HG02981 (cell line): ENCODE data around the gene CYTL1.
"Not testable (repeated sequence)": the region's sequence is repeated elsewhere in the genome, so short reads cannot be mapped to it uniquely, and the experiment has no call there.

Experiments
- ATAC-seq: cut with Tn5 transposase; IDR thresholded peaks from one replicate; pipeline ENCODE4 v1.9.1; 2021; ENCODE audit warnings: mild to moderate bottlenecking, moderate library complexity; ENCODE audit not compliant: unreplicated experiment

Gene CYTL1, protein sequence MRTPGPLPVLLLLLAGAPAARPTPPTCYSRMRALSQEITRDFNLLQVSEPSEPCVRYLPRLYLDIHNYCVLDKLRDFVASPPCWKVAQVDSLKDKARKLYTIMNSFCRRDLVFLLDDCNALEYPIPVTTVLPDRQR

DNA sequence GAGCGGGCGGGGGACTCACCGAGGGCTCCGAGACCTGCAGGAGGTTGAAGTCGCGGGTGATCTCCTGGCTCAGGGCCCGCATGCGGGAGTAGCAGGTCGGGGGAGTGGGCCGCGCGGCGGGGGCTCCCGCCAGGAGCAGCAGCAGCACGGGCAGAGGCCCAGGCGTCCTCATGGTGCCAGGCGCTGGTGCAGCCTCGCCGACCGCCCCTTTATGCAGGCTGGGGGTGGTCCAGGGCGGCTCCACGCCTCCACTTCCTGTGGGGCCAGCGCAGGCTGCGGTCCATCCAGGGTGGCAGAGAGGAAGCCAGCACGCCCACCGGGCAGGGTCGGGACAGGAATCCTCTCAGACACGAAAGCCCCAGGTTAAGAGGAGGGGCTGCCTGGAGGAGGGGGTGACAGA is at the start of gene CYTL1:
Gene CYTL1, minus strand, starts transcription at position 185 of the 400 bp plus-strand sequence. Its CDS starts 13 bp downstream, at position 172.
- no peak for ATAC-seq

DNA sequence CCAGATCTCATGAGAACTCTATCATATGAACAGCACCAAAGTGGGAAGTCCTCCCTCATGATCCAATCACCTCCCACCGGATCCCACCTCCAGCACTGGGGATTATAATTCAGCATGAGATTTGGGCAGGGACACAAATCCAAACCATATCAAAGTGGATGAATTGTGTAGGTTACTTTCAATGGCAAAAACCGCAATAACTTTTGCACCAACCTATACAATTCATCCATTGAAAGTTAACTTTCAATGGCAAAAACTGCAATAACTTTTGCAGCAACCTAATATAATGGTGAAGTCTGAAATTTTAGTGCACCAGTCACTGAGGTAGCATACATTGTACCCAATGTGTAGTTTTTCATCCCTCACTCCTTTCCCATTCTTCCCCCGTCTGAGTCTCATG is 48.6 kb upstream of the CYTL1 start:
- no peak for ATAC-seq

DNA sequence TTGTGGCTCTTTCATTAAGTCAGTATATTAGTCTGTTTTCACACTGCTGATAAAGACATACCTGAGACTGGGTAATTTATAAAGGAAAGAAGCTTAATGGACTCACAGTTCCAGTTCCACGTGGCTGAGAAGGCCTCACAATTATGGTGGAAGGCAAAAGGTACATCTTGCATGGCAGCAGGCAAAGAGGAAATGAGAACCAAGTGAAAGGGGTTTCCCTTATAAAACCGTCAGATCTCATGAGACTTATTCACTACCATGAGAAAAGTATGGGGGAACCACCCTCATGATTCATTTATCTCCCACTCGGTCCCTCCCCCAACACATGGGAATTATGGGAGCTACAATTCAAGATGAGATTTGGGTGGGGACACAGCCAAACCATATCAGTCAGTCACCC is 47.7 kb upstream of the CYTL1 start:
- ATAC-seq: not testable (repeated sequence)

DNA sequence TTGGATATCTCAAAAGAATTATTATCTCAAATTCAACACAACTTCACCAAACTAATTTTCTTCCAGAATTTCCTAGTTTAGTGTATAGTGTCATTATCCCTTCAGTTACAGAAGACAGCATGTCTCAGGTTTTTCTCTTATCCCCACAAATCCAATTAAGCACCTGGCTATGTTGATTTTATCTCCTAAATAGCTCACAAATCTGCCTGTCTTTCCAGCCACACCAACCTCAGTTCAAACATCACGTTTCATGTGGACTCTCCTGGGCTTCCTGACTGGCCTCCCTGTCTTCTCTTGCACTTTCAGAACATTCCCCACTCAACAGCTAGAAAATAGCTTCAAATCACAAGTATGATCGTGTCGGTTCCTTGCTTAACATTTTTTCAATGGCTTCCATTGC is 46.8 kb upstream of the CYTL1 start:
- ATAC-seq: no peak

DNA sequence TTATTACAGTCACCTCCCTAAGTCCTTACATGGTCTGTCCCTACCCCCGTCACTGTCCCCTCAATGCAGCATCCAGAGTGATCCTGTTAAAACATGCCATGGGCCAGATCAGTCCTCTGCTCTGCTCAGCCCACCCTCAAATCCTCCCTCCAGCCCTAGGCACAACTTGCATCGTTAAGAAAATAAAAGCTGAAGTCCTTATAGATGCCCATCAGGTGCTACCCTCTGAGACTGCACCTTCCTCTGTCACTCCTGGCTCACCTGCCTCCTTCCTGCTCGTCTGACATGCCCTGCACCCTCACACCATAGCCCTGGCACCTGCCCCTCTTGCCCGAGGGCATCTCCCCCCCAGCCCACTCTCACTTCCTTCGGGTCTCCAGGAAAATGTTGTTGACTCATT is 36.2 kb upstream of the CYTL1 start:
- no peak for ATAC-seq

DNA sequence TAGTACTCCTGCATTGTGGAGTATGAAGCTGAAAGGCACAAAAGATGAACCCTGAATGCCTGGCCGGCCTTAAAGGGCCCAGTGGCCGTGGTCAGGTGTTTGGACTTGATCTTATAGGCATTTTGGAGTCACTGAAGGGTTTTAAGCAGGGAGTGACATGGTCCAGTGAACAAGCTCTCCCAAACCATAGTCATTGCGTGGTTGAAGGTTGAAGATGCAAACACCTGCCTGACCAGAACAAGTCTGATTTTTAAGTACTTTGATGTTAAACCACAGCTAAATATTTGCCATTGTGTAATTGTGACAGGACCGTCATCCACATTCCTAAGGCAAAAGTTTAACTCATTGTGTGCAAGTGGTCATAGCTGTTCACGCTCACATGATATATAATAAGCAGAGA is 35.3 kb upstream of the CYTL1 start:
- no peak for ATAC-seq

DNA sequence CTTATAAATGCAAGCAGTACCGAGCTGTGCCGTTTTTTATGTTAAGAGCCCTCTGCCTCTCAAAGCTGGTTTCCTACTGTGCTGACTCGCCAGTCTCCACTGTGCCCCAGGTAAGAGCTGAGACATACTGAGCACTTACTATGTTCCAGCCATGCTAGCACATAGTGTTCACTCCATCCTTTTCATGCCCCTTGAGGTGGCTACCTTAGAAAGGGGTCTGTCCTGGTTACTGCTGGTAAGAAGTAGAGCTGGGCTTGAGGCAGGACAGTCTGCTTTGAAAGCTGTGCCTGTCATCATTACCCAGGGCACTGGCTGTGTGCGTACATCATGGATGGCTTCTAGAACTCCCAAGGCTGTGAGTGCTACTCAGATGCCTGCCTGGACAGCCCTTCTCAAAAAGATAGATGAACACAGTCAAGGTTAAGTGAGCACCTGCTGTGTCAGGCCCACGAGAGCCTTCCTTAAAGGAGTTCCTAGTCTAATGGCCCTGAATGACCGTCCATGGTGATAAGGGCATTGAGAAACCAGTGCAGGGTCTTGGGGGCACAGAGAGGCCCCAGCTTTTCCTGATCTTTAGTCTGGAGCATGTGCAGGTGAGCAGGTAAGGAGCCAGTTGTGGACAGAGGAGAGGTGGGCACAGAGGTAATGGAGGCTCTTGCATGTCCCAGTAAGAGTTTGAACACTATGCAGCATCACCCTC is 33.6 kb upstream of the CYTL1 start:
- ATAC-seq: no peak

DNA sequence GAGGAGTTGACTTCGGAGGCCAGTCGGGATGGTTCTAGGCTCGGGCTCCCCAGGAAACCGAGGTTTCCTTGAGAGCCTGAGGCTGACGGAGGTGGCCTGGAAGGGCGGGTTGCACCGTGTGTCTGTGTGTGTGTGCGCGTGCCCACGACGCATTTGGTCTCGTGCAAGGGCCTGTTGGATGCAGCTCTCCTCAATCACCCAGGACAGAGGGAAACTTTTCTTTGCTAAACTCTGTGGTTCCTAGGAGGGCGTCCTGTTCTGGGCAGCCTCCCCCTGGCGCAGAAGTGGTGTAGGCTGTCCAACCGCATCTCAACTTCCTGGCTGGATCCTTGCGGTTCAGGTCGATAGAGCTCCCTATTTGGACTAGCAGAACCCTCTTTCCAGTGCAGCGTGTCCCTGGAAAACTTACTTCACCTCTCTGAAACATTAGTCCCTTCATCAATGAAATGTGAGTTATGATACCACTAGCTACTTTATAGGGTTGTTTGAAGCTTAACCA is 33.0 kb upstream of the CYTL1 start:
- ATAC-seq: no peak

DNA sequence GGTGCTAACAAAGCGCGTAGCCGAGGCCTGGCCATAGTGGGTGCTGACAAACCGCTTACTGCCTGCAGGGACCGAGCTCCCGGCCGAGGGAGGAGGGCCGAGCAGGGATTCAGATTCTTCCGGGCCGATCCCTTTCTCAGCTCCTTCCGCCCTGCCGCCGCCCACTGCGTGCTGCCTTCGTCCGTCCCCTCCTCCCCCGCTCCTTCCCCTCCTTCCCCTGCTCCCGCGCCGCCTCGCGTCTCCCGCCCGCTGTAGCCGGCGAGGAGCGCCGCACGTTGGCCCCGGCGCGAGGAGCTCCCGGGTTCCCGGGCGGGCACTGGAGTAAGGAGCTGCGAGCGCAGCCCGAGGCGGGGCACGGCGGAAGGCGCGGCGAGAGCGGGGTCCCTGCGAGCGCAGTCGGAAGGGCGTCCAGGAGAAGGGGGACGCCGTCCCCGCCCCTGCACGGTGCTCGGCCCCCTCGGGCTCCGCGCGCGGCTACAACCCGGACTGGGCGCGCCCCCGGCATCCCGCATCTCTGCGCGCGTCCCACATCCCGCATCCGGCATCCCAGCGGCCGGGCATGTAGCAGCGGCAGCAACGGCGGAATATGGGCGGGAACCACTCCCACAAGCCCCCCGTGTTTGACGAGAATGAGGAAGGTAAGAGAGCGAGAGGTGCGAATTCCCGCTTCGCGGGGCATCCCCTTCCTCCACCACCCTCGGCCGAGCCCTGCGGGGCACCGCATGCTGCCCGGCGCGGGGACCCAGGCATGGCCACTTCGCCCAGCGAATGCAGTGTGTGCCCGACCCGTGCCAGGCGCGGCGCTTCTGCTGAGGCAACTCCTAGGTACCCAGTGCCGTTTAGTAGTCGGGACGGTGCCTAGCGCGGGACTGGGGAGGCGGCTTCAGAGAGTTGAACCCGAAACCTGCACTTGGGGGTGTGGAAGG is 32.3 kb upstream of the CYTL1 start, which contains the start of gene STK32B:
Gene STK32B, plus strand, starts transcription at position 203 of the 926 bp plus-strand sequence.
- ATAC-seq: no peak

DNA sequence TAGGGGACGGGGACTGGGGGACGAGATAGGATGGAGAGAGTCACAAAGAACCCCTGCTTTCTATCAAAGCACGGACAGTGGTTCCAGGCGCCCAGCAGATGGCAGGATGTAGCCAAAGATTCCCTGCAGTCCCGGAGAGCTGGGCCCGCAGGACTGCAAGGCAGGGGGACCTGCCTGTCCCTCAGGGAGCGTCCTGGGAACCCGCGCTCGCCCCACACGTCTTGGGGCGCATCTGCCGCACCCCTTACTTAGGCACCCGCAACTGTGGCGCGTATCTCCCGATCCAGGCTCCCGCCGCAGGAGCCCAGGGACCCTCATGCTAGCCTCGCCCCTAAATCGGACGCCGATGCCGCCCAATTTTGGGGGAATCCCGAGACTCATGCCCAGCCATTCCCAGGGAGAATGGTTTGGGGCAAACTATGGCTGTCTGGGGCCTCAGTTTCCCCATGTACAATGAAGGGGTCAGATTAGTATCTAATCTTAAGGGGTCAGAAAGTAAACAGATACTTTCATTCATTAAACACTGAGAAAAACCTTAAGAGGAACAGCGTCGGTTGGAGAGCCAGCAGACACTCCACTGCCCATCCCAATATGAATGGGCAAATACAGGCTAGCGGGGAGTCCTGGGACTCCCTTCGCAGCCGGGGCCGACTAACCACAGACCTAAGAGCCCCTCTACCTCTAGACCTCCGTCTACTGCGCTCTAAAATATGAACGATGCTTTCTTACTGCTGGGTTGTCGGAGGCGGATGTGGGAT is 31.4 kb upstream of the CYTL1 start:
- no peak for ATAC-seq

DNA sequence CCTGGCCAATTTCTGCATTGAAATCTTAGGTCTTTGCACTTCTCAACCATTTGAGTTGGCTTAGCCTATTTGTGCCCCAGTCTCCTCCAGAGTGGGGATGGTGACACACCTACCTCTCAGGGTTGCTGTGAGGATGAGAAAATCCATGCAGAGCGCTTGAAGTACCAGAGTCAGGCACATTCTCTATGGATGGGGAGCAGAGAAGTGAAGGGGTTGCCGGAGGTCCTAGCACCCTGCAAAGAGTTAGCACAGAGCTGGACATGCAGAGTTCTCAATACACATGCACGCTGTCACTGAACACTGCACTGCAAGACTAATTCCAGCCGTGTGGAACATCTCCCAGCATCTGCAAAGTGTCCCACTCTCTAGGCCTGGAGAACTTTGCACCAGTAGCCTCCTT is 29.5 kb upstream of the CYTL1 start:
- no peak for ATAC-seq

DNA sequence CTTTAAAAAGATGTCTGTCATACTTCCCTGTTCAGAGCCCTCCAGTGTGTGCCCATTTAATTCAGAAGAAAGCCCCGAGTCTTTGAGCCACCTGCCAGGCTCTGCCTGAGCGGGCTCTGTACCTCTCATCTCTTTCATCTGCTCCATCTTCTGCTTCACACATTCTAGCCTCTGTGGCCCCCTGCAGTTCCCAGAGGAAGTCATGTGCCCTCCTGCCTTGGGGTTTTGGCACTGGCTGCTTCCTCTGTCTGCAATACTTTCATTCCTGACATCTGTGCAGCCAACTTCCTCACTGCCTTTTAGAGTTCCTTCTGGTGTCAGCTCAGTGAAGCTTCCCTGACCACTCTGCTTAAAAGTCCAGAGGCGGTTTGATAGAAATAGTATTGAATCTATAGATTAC is 25.8 kb upstream of the CYTL1 start:
- no peak for ATAC-seq

DNA sequence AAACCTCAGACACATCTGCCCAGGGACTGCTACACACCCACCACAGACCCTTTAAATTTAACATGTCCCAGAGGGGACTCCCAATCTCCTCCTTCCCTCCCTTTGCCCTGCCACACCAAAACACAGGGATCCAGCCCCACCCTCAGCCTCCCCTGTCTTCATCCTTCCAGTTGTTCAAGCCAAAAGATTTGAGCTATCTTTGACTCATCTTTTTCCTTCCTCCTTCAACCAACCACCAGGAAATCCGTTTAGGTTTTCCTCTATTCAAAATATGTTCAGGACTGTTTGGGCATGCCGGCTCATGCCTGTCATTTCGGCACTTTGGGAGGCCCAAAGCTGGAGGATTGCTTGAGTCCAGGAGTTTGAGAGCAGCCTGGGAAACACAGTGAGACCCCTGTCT is 25.1 kb upstream of the CYTL1 start:
- no peak for ATAC-seq

DNA sequence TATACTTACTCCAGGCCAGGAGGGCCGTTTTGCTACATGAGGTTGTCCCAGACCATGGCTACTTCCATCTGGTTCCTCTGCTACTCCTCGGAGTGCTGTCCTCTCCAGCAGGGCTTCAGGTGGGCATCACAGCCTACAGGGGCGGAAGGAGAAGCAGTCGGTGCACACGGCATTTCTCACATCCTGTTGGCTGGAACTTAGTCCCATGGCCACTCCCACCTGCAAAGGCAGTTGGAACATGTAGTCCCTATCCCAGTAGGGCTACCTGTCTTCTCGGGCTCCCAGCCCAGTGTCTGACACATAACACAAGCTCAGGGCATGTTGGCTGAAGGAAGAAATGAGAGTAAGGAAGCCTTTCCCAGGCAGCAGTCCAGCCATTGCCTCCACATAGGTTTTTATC is 24.3 kb upstream of the CYTL1 start:
- no peak for ATAC-seq

DNA sequence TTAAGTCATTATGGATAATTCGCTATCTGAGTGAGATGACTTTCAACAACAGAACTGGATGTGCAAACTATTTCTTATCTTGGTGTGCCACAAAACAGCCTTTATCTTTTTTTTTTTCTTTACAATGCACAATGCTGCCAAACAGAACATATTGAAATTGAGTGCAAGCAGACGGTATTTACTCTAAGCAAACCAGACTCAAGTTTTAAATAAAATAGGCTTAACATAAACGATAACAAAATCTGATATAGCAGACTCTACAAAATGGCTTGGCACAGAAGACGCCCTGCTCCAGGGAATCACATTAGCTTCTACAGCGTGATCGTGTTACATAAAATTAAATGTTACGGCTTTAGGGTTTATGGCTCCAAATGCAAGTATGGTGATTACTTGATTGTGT is 22.4 kb upstream of the CYTL1 start:
- no peak for ATAC-seq

DNA sequence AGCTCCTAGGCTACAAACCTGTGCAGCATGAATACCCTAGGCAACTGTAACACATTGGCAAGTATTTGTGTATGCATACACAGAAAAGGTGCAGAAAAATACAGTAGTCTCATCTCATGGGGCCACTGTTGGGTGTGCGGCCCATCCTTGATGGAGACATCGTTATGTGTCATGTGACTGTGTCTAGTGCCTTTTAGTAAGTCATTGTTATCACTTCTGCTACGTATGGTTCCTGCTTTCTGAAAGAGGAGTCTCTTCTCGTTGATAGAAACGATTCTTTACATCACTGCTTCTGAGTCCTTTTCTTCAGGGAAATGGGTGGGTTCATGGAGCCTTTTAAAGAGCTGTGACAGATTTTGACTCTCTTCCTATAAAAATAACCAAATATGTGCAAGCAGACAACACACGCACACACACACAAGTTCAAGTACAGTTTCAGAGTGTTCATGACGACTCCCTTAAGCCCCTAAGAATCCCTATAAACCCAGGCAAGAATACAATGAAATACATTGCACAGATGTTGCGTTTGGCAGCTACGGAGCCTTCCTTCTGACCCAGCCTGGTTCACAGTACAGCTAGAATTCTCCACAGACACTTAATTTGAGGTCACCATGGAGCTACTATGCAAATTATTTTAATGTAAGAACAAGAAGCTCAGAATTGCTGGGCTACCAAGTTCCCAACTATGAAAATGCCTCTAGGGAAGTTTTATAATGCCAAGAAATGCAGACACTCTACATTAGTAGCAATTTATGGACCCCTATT is 21.8 kb upstream of the CYTL1 start:
- ATAC-seq: no peak

DNA sequence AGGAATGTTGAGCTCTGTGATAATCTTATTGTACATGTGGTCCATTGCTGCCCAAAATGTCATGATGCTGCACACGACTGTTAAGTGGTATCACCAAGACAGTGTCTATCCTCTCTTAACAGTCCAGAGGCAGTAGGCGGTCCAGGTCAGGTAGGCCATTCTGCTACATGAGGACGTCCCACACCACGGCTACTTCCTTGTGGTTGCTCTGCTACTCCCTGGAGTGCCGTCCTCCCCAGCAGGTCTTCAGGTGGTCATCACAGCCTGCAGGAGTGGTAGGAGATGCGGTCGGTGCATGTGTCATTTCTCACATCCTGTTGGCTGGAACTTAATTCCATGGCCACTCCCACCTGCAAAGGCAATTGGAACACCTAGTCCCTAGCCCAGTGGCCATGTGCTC is 20.5 kb upstream of the CYTL1 start:
- ATAC-seq: no peak

DNA sequence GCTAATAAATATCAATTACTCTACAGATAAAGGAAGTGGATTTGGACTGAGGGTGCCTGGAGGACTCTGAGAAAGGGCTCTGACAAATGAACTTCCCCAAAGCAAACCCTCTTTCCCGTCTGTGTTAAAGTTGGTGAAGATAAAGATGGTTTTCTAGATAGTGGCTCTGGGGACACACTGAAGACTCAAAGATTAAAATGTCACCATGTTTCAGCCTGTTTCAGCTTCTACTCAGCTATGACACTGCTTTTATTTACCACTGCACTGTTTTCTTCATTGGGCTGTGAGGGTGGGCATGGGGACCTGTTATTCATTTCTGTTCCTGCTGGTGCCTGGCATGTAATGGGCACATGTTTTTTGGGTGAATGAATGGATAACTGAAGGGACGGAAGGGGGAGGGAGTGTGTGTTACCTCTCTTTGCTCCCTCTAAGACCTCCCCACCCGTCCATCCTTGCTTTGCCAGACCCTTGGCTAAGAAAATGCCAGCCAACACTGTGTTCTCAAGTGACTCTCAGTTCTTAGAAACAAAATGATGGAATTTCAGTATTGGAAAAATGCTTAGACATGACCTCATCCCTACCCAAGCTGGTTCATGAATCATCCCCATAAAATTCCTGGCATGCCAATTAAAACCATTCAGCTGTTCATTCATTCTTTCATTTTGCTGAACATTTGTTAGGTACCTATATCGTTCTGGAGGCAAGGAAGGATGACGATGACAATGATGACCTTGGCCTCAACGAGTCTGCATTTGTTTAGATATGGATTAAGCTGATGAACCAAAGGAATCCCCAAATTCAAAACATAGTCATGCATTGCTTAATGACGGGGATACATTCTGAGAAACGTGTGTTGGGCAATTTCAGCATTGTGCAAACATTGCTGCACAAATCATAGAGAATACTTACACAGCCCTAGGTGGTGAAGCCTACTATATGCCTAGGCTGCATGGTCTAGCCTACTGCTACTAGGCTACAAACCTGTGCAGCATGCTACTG is 18.6 kb upstream of the CYTL1 start:
- ATAC-seq: no peak

DNA sequence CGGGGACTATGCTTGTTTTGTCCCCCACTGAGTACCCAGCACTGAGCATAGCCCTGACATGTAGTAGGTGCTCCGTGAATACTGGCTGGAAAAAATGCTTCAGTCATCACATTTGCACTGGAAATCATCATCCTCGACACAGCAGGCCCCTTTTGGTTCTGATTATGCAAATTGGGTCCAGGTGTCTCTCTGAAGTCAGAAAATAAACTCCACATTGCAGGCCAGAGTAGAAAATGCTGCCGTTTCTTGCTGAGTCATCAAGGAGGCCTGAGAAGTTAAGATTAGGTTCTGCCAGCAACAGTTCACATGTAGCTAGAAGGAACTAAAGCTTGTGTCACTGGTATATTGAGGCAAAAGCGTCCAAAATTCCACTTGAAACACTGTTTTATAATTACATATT is 17.0 kb upstream of the CYTL1 start:
- no peak for ATAC-seq
